SK-N-SH (cell line): ENCODE measurements around the gene BABAM2. TPM values are rescaled to one million over a fixed set of nuclear protein-coding genes. Genes with fewer than 3 reads are reported as not detected.

ENCODE experiments used
- CTCF ChIA-PET: fragments of 300-600, 350-600 bp; formaldehyde crosslinking; extraction: SDS; loops from one replicate; lab custom pipeline; 2021; lab: Yijun Ruan, JAX
- POLR2A ChIA-PET: fragments of 350-600 bp; sonication (Branson Sonifier 250); formaldehyde crosslinking; extraction: SDS; loops from one replicate; lab custom pipeline; 2020; ENCODE audit warnings: antibody characterized with exemption, inconsistent platforms; lab: Yijun Ruan, JAX
- DNase-seq: peaks from one replicate; pipeline ENCODE4 v3.0.0; 2012
- H2AFZ ChIP-seq: fragments of 200-600 bp; sonication (generic); 2 replicates; pipeline ENCODE4 v1.8.1; 2016; ENCODE audit warnings: antibody characterized with exemption, mild to moderate bottlenecking, low read depth
- H3F3A ChIP-seq: fragments of 200-600 bp; sonication (generic); replicated peaks from 2 replicates; pipeline ENCODE3; 2016; ENCODE audit warnings: antibody characterized with exemption, mild to moderate bottlenecking; ENCODE audit not compliant: insufficient read depth
- H3K27ac ChIP-seq, 2 experiments: fragments of 200-500 bp in 1 of 2; fragments of 200-600 bp in 1 of 2; sonication (Bioruptor generic) in 1 of 2; sonication (generic), shearing (Covaris generic) in 1 of 2; 2 replicates each; pipeline versions ENCODE4 v1.5.1 to v1.6.1; 2014 to 2016; ENCODE audit warnings: low read depth in 2 of 2, inconsistent platforms in 1 of 2, low read length in 1 of 2, mild to moderate bottlenecking in 1 of 2, mixed read lengths in 1 of 2
- H3K27me3 ChIP-seq: fragments of 200-600 bp; sonication (generic), shearing (Covaris generic); 2 replicates; pipeline ENCODE4 v1.6.1; 2016; ENCODE audit warnings: mixed run types; ENCODE audit not compliant: insufficient read depth
- H3K36me3 ChIP-seq, 2 experiments: fragments of 200-500 bp in 1 of 2; fragments of 200-600 bp in 1 of 2; sonication (Bioruptor generic) in 1 of 2; sonication (generic) in 1 of 2; replicated peaks in 1 of 2; 2 replicates each; pipeline versions ENCODE3 to v1.5.1; 2014 to 2016; ENCODE audit warnings: low read length in 1 of 2, mild to moderate bottlenecking in 1 of 2; ENCODE audit not compliant: insufficient read depth in 2 of 2, control insufficient read depth in 1 of 2
- H3K4me1 ChIP-seq, 2 experiments: fragments of 200-500 bp in 1 of 2; fragments of 200-600 bp in 1 of 2; sonication (Bioruptor generic) in 1 of 2; sonication (generic), shearing (Covaris generic) in 1 of 2; 2 replicates each; pipeline versions ENCODE4 v1.5.1 to v1.6.1; 2014 to 2016; ENCODE audit warnings: low read depth in 1 of 2, low read length in 1 of 2, mixed run types in 1 of 2; ENCODE audit not compliant: insufficient read depth in 2 of 2, control insufficient read depth in 1 of 2
- H3K4me2 ChIP-seq: fragments of 200-600 bp; sonication (generic), shearing (Covaris generic); 2 replicates; pipeline ENCODE4 v1.6.1; 2017; ENCODE audit warnings: mixed run types
- H3K4me3 ChIP-seq, 2 experiments: fragments of 200-500 bp in 1 of 2; fragments of 200-600 bp in 1 of 2; sonication (Bioruptor generic) in 1 of 2; sonication (generic), shearing (Covaris generic) in 1 of 2; 2 replicates each; pipeline versions ENCODE4 v1.5.1 to v1.8.1; 2014 to 2016; ENCODE audit warnings: low read depth in 2 of 2, inconsistent platforms in 1 of 2, low read length in 1 of 2, mild to moderate bottlenecking in 1 of 2, mixed read lengths in 1 of 2, moderate library complexity in 1 of 2
- H3K79me2 ChIP-seq: fragments of 200-600 bp; sonication (generic); 2 replicates; pipeline ENCODE4 v1.8.1; 2017; ENCODE audit warnings: mild to moderate bottlenecking; ENCODE audit not compliant: insufficient read depth
- H3K9ac ChIP-seq: fragments of 200-600 bp; sonication (generic); 2 replicates; pipeline ENCODE4 v1.6.1; 2017; ENCODE audit warnings: mixed run types
- H3K9me2 ChIP-seq: fragments of 200-600 bp; sonication (generic); 2 replicates; pipeline ENCODE4 v1.6.1; 2017; ENCODE audit warnings: mixed run types
- H3K9me3 ChIP-seq: fragments of 200-600 bp; sonication (generic); 2 replicates; pipeline ENCODE4 v1.6.1; 2017; ENCODE audit warnings: mixed run types, mild to moderate bottlenecking, moderate library complexity
- H4K20me1 ChIP-seq: fragments of 200-600 bp; sonication (generic); 2 replicates; pipeline ENCODE4 v1.6.1; 2017; ENCODE audit warnings: mild to moderate bottlenecking, mixed run types; ENCODE audit not compliant: insufficient read depth
- ELF1 ChIP-seq: IDR thresholded peaks from 2 replicates; pipeline ENCODE4 v1.4.0; 2012
- EZH2phosphoT487 ChIP-seq: fragments of 200-600 bp; sonication (generic); IDR thresholded peaks from 2 replicates; pipeline ENCODE4 v1.6.1; 2017; ENCODE audit warnings: low read depth, mixed run types, mild to moderate bottlenecking, antibody characterized with exemption, moderate library complexity, borderline replicate concordance
- FOXJ3 ChIP-seq: sonication (generic); formaldehyde crosslinking; IDR thresholded peaks from 2 replicates; pipeline ENCODE4 v1.5.1; 2020; ENCODE audit warnings: mild to moderate bottlenecking, missing genetic modification reagents
- GATA2 ChIP-seq: sonication (generic); formaldehyde crosslinking; IDR thresholded peaks from 2 replicates; pipeline ENCODE4 v1.5.0; 2020; ENCODE audit warnings: mild to moderate bottlenecking, missing genetic modification reagents
- MEF2A ChIP-seq: IDR thresholded peaks from 2 replicates; pipeline ENCODE4 v1.4.0; 2012; ENCODE audit warnings: low read depth, borderline replicate concordance
- RAD21 ChIP-seq: IDR thresholded peaks from 2 replicates; pipeline ENCODE4 v1.6.1; 2012; ENCODE audit warnings: mild to moderate bottlenecking, low read length
- TEAD4 ChIP-seq: IDR thresholded peaks from 2 replicates; pipeline ENCODE4 v1.4.0; 2012; ENCODE audit warnings: mild to moderate bottlenecking, borderline replicate concordance; ENCODE audit not compliant: insufficient read depth
- YY1 ChIP-seq: IDR thresholded peaks from 2 replicates; pipeline ENCODE4 v1.4.0; 2012; ENCODE audit warnings: low read depth, mild to moderate bottlenecking
- WGBS: methylation state at CpG from one replicate; pipeline ENCODE4 v1.1.6; 2017; ENCODE audit warnings: low lambda C conversion rate; 5-methylcytosine and 5-hydroxymethylcytosine counted together
- polyA plus RNA-seq, 3 experiments: library from polyadenylated mRNA; depleted of rRNA; stranded (reverse); fragments of >200 nt; gene quantifications; 2 replicates each; pipeline ENCODE4 v1.2.3, GENCODE V29; 2012
- TF ChIP-seq, protein P1 (sequence below): IDR thresholded peaks from 2 replicates; pipeline ENCODE4 v1.6.1; 2012; ENCODE audit warnings: mild to moderate bottlenecking, low read depth, low read length, moderate library complexity
- TF ChIP-seq, protein P2 (sequence below): fragments of 150-350 bp; IDR thresholded peaks from 2 replicates; pipeline ENCODE4 v1.6.1; 2016; ENCODE audit warnings: mild to moderate bottlenecking, low read depth, low read length
- TF ChIP-seq, protein P3 (sequence below): IDR thresholded peaks from 2 replicates; pipeline ENCODE4; 2012
- TF ChIP-seq, protein P4 (sequence below): IDR thresholded peaks from 2 replicates; pipeline ENCODE4 v1.4.0; 2012; ENCODE audit warnings: low read depth, borderline replicate concordance

Gene BABAM2
- polyA plus RNA-seq, 1 of the 3 experiments (the other 2 are of a cell fraction): 34.0 TPM

- Histone ChIP-seq H3K4me3 (no peak overlapping the region), H2AFZ (no peak overlapping the region), H3K79me2 (no peaks in the 10 kb centered on the region), H3F3A (peaks cover 3% of the 10 kb centered on the region), H3K9ac (no peak overlapping the region), H3K9me2 (no peaks in the 10 kb centered on the region), H3K9me3 (no peaks in the 10 kb centered on the region), H3K27me3 (no peaks in the 10 kb centered on the region), H3K36me3 (peaks cover 0 to 4% of the 10 kb centered on the region in 2 experiments), H3K4me2 (no peak overlapping the region), H4K20me1 (no peaks in the 10 kb centered on the region), H3K27ac (no peak overlapping the region), H3K4me1 (peaks cover 0 to 3% of the 10 kb centered on the region in 2 experiments; a peak in 1 of 4 replicates)
- TF ChIP-seq TEAD4: no peak
- TF ChIP-seq YY1: no peak
- TF ChIP-seq, protein P1, sequence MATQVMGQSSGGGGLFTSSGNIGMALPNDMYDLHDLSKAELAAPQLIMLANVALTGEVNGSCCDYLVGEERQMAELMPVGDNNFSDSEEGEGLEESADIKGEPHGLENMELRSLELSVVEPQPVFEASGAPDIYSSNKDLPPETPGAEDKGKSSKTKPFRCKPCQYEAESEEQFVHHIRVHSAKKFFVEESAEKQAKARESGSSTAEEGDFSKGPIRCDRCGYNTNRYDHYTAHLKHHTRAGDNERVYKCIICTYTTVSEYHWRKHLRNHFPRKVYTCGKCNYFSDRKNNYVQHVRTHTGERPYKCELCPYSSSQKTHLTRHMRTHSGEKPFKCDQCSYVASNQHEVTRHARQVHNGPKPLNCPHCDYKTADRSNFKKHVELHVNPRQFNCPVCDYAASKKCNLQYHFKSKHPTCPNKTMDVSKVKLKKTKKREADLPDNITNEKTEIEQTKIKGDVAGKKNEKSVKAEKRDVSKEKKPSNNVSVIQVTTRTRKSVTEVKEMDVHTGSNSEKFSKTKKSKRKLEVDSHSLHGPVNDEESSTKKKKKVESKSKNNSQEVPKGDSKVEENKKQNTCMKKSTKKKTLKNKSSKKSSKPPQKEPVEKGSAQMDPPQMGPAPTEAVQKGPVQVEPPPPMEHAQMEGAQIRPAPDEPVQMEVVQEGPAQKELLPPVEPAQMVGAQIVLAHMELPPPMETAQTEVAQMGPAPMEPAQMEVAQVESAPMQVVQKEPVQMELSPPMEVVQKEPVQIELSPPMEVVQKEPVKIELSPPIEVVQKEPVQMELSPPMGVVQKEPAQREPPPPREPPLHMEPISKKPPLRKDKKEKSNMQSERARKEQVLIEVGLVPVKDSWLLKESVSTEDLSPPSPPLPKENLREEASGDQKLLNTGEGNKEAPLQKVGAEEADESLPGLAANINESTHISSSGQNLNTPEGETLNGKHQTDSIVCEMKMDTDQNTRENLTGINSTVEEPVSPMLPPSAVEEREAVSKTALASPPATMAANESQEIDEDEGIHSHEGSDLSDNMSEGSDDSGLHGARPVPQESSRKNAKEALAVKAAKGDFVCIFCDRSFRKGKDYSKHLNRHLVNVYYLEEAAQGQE: no peak
- TF ChIP-seq RAD21: no peak
- TF ChIP-seq, protein P2, sequence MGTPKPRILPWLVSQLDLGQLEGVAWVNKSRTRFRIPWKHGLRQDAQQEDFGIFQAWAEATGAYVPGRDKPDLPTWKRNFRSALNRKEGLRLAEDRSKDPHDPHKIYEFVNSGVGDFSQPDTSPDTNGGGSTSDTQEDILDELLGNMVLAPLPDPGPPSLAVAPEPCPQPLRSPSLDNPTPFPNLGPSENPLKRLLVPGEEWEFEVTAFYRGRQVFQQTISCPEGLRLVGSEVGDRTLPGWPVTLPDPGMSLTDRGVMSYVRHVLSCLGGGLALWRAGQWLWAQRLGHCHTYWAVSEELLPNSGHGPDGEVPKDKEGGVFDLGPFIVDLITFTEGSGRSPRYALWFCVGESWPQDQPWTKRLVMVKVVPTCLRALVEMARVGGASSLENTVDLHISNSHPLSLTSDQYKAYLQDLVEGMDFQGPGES: no peak
- no peak for TF ChIP-seq MEF2A
- no peak for TF ChIP-seq FOXJ3
- no peak for TF ChIP-seq GATA2 (CRISPR knock-in tag)
- no peak for TF ChIP-seq ELF1
- TF ChIP-seq, protein P3, sequence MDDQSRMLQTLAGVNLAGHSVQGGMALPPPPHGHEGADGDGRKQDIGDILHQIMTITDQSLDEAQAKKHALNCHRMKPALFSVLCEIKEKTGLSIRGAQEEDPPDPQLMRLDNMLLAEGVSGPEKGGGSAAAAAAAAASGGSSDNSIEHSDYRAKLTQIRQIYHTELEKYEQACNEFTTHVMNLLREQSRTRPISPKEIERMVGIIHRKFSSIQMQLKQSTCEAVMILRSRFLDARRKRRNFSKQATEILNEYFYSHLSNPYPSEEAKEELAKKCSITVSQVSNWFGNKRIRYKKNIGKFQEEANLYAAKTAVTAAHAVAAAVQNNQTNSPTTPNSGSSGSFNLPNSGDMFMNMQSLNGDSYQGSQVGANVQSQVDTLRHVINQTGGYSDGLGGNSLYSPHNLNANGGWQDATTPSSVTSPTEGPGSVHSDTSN: no peak
- TF ChIP-seq EZH2phosphoT487: no peak
- TF ChIP-seq, protein P4, sequence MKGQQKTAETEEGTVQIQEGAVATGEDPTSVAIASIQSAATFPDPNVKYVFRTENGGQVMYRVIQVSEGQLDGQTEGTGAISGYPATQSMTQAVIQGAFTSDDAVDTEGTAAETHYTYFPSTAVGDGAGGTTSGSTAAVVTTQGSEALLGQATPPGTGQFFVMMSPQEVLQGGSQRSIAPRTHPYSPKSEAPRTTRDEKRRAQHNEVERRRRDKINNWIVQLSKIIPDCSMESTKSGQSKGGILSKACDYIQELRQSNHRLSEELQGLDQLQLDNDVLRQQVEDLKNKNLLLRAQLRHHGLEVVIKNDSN: no peak
- no peak for DNase-seq
- CTCF ChIA-PET: no interaction called here
- POLR2A ChIA-PET: no interaction called here
- 98% methylated on average over 2 of the region's 2 CpGs for WGBS
Observed at GRCh38 chr2:28240937-28241336, 350.4 kb downstream of the BABAM2 start.
